NCI-H128 (cell line): Measurements from ENCODE around the gene SPRR3.
"Not testable (repeated sequence)": the region's sequence is repeated elsewhere in the genome, so short reads cannot be mapped to it uniquely, and the experiment has no call there.

Experiments used
- DNase-seq: peaks from one replicate; lab custom pipeline; 2025; ENCODE audit not compliant: unreplicated experiment; lab: John Stamatoyannopoulos, UW

The SPRR3 gene

GRCh38 chr1:152983234-152983633 is 18.3 kb upstream of the SPRR3 start:
- no peak for DNase-seq

DNA sequence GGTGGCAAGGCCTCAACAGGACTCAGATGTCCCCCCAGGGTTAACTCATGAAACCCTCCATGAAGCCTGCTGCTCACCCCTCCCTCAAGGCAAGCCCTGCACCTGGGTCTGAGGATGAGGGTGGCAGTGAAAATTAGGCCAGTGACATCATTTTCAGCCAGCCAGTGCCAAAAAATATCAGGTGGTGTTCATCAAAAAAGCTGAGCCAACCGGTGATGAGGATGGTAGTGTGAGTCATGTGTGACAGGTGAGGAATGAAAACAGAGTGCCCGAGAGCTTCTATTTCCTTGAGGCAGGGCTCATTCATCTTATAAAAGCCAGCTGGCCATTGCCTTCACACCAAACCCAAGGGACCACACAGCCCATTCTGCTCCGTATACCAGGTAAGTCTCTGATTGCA is 17.8 kb upstream of the SPRR3 start, which contains the start of gene SPRR1A:
Gene SPRR1A, plus strand, starts transcription at position 339 of the 400 bp plus-strand sequence. CDS start 1,150 bp downstream, outside the sequence.
- DNase-seq: no peak

- DNase-seq: no peak
Observed at GRCh38 chr1:152986578-152986977, 15.0 kb upstream of the SPRR3 start.

GRCh38 chr1:152993186-152993585 is 8.4 kb upstream of the SPRR3 start:
- DNase-seq: no peak

- no peak for DNase-seq
Observed at GRCh38 chr1:152995842-152996241, 5.7 kb upstream of the SPRR3 start.

DNA sequence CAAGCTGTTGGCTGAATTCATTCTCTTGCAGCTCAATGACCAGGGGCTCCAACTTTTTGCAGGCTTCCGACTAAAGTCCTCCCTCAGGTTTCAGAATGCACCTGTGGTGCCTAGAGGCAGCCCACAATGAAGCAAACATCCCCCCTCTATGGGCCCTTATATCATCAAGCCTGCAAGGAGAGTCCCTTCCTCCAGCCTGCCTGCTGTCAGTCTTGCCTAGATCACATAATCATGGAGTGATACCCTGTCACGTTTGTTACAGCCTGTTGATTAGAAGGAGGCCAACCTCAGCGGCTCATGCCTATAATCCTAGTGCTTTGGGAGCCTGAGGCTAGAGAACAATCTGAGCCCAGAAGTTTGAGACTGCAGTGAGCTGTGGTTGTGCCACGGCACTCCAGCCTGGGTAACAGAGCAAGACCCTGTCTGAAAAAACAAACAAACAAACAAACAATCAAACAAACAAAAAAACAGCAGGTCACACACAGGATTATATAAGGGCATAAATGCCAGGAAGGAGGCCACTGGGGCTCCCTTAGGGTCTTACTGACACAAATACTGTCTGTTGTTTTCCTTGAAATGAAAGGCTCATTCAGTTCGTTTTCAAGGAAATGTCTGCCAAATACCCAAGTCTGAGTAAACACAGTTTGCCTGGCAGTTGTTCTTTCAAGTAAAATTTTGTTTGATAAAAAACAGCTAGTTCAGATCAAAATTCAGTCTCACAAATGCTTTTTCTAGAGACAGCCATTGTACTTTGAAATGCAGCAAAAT is 4.7 kb upstream of the SPRR3 start:
- no peak for DNase-seq

- DNase-seq: no peak
Observed at GRCh38 chr1:152997901-152998300, 3.6 kb upstream of the SPRR3 start.

- no peak for DNase-seq
Observed at GRCh38 chr1:152998476-152998875, 3.1 kb upstream of the SPRR3 start.

DNA sequence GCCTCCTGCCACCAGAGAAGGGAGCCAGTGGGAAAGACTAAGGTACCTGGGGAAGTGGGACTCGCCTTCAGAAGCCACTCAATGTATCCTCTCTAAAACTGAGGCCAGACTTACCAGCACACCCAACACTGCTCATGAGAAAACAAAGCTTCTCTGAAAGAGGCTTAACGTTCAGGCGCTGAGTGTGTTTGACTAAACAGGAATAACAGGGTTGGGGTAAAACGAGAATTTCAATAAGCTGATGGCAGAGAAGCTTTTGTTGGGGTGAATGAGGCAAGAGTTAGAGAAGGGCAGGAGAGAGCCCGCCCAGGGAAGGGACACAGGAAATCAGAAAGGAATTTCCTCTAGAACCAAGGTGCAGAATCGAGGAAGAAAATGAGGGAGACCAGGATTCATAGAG is 1.7 kb upstream of the SPRR3 start:
- DNase-seq: no peak

- no peak for DNase-seq
Observed at GRCh38 chr1:153000294-153000693, 1.3 kb upstream of the SPRR3 start.

GRCh38 chr1:153011235-153011758 is 9.7 kb downstream of the SPRR3 start:
- not testable (repeated sequence) for DNase-seq

DNA sequence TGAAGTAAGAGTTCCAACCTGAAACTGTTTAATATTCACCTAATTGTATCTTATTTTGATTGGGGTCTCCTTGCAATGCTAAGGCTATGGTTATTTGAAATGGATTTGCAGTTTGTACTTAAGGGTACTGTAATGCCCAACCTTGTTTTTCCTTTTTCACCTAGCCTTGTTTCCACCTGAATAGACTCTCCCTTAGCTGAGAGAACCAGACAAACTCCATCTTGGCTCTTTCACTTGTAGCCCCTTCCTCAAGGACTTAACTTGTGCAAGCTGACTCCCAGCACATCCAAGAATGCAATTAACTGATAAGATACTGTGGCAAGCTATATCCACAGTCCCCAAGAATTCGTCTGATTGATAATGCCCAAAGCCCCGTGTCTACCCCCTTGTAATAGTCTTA is 20.3 kb downstream of the SPRR3 start:
- not testable (repeated sequence) for DNase-seq

GRCh38 chr1:153022340-153022739 is 20.8 kb downstream of the SPRR3 start:
- not testable (repeated sequence) for DNase-seq

DNA sequence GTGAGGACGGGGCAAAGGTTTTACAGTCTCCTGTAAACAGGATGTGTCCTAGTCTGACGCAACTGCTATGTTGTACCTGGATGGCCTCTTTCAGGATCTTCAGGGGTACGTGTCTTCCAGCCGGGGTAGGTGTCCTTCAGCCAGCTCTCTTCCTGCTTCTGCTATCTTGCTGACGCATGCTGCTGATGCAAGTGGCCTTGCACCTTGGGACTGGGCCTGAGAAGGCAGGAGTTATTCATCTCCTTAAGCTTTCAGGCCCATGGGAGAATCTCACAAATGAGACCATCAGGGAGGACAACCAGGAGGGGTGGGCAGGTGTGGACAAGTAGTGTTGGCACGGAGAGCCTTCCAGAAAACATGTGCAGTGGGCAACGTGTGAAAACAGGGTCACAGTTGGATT is 21.6 kb downstream of the SPRR3 start:
- DNase-seq: no peak

- DNase-seq: no peak
Observed at GRCh38 chr1:153024413-153024812, 22.9 kb downstream of the SPRR3 start.

DNA sequence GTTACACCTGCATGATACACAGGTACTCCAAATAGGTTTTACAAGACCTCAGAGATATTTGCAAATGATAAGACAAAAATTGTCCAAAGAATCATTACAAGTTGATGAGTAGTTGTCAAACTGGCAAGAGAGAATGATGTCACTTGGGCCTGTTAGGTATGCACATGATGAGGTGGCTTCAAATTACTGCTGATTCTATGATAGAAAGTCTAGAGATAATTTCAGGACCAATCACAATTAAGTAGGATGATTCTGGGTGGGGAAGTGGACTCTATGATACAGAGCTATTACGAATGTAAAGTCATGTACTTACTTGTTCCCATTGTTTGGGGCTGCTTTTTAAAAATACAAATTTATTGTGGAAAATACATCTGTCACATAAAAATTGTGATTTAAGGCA is 24.2 kb downstream of the SPRR3 start:
- DNase-seq: no peak

DNA sequence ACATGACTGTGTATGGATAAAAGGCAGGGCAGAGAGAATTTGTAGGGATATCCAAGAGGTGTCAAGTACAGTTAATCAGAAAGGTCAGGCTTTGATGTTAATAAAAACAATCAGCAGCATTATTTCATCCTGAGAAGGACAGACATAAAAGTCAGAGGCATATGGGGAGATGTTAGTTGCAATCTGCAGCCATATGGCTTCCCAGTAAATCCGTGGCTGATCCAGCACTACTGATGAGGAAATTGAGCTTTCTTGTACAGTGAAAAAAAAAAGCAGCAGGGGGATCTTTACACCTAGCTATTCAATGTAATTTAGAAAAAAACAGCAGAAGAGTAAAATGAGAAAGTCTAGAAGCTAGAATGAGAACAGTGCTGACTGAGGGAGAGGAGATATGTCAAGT is 27.2 kb downstream of the SPRR3 start:
- no peak for DNase-seq

GRCh38 chr1:153030895-153031294 is 29.3 kb downstream of the SPRR3 start, which contains the start of gene SPRR1B:
SPRR1B (plus strand) TSS chr1:153031203; CDS start chr1:153032346, 1,143 bp downstream.
- no peak for DNase-seq

- no peak for DNase-seq
Observed at GRCh38 chr1:153032073-153032472, 30.5 kb downstream of the SPRR3 start.

DNA sequence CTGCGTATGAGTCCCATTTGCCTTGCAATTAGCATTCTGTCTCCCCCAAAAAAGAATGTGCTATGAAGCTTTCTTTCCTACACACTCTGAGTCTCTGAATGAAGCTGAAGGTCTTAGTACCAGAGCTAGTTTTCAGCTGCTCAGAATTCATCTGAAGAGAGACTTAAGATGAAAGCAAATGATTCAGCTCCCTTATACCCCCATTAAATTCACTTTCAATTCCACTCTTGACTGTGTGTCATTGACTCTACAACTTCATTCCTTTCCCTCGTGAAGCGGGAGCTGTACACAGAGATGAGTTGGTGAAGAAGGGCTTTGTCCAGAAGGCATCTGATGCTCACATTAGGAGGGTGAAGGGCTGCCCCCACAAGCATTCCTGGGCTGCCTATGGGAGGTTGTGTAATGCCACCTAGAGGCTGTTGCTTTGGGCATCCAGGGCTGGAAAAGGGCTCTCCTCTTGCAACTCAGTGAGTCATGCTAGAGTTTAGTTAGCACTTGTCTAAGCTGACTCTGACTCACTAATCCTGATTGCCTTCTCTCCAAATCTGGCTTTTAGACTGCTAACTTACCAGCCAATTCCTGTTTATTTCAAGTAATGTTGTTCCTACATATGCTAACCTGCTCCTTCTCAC is 31.2 kb downstream of the SPRR3 start:
- no peak for DNase-seq

DNA sequence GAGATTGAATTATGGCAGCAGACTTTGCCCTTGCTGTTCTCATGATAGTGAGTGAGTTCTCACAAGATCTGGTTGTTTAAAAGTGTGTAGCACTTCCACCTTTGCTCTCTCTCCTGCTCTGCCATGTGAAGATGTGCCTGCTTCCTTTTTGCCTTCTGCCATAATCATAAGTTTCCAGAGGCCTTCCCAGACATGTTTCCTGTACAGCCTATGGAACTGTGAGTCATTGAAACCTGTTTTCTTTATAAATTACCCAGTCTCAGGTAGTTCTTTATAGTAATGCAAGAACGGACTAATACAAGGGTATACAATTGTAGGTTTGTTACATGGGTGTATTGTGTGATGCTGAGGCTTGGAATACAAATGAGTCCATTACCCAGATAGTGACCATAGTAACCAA is 33.7 kb downstream of the SPRR3 start:
- no peak for DNase-seq

DNA sequence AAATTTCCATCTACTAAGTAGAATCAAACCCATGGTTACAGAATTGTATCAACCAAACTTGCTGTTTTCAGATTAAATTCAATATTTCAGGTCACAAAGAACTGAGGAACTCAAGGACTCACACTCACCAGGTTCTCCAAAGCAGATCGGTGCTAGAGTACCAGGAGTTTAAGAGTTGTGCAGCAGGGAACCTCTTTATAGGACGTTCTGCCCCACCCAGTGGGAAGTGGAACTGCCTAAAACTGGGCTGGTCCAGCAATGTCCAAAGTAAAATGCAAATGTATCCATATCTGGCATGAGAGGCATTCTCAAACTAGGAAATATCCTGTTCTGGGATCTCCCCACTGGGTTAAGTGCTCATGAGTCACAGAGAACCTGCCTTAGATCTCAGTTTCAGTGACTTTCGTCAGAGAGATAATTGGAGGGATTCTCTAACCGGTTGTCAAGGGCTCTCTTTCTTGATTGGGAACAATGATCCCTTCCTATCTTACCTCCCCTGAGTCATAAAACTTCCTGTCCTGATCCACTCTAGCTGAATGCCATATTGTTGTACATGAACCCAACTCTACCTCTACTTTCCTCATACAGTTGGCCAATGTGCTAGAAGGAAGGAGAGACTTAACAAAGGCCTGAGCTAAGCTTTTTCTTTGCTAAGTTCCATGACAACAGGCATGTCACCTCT is 39.5 kb downstream of the SPRR3 start, which contains the start of gene SPRR2D:
Gene SPRR2D, minus strand, starts transcription at position 171 of the 682 bp plus-strand sequence. CDS start 774 bp downstream, outside the sequence.
- DNase-seq: no peak
